Activated gamma-delta T cell treated with Interleukin-2 at 50 U/mL for 16 hours (primary cell): ENCODE data around the gene NIFK.
A peak's percentile ranks its signal among the peaks of the same experiment; 100 is the strongest.
"Not testable (repeated sequence)": the region's sequence is repeated elsewhere in the genome, so short reads cannot be mapped to it uniquely, and the experiment has no call there.

Experiments
- DNase-seq: peaks from one replicate; pipeline ENCODE4 v3.0.0-alpha.2; 2020

Gene NIFK

GRCh38 chr2:121736462-121737336, at the start of gene NIFK:
Gene NIFK (minus strand): TSS chr2:121736875. CDS start chr2:121736850, 25 bp downstream.
- DNase-seq: peak; percentile 100

GRCh38 chr2:121783180-121783579, 46.5 kb upstream of the NIFK start:
- DNase-seq: no peak

- no peak for DNase-seq
Observed at GRCh38 chr2:121778741-121779487, 42.2 kb upstream of the NIFK start.

GRCh38 chr2:121777699-121778058, 41.0 kb upstream of the NIFK start:
- DNase-seq: no peak

GRCh38 chr2:121776885-121777698, 40.4 kb upstream of the NIFK start:
- DNase-seq: no peak

GRCh38 chr2:121776361-121776760, 39.7 kb upstream of the NIFK start:
- no peak for DNase-seq

- DNase-seq: no peak
Observed at GRCh38 chr2:121774235-121774634, 37.6 kb upstream of the NIFK start.

GRCh38 chr2:121771976-121772742, 35.5 kb upstream of the NIFK start:
- DNase-seq: no peak

- no peak for DNase-seq
Observed at GRCh38 chr2:121768143-121768755, 31.6 kb upstream of the NIFK start.

- no peak for DNase-seq
Observed at GRCh38 chr2:121766624-121767023, 29.9 kb upstream of the NIFK start.

- DNase-seq: no peak
Observed at GRCh38 chr2:121764681-121765228, 28.1 kb upstream of the NIFK start.

- peak; percentile 98 for DNase-seq
Observed at GRCh38 chr2:121755237-121756111, 18.8 kb upstream of the NIFK start, which contains the start of gene TSN. Gene TSN (plus strand): TSS chr2:121755651. CDS start chr2:121755780, 129 bp downstream.

GRCh38 chr2:121754851-121755236, 18.2 kb upstream of the NIFK start:
- no peak for DNase-seq

GRCh38 chr2:121748202-121748601, 11.5 kb upstream of the NIFK start:
- DNase-seq: no peak

- DNase-seq: no peak
Observed at GRCh38 chr2:121746071-121746578, 9.4 kb upstream of the NIFK start.

- no peak for DNase-seq
Observed at GRCh38 chr2:121741450-121741849, 4.8 kb upstream of the NIFK start.

GRCh38 chr2:121740973-121741372, 4.3 kb upstream of the NIFK start:
- no peak for DNase-seq

- no peak for DNase-seq
Observed at GRCh38 chr2:121736140-121736461, 574 bp downstream of the NIFK start.

GRCh38 chr2:121735518-121736074, 1.1 kb downstream of the NIFK start:
- DNase-seq: no peak

- DNase-seq: not testable (repeated sequence)
Observed at GRCh38 chr2:121734544-121734943, 2.1 kb downstream of the NIFK start.
